ENCODE results near the gene C14orf93. TPM values are rescaled to one million over a fixed set of nuclear protein-coding genes. Genes with fewer than 3 reads are reported as not detected.
A peak's percentile ranks its signal among the peaks of the same experiment; 100 is the strongest.

C14orf93 gene
- total RNA-seq, 1 experiment from 2014 or later: 8.7 TPM

DNA sequence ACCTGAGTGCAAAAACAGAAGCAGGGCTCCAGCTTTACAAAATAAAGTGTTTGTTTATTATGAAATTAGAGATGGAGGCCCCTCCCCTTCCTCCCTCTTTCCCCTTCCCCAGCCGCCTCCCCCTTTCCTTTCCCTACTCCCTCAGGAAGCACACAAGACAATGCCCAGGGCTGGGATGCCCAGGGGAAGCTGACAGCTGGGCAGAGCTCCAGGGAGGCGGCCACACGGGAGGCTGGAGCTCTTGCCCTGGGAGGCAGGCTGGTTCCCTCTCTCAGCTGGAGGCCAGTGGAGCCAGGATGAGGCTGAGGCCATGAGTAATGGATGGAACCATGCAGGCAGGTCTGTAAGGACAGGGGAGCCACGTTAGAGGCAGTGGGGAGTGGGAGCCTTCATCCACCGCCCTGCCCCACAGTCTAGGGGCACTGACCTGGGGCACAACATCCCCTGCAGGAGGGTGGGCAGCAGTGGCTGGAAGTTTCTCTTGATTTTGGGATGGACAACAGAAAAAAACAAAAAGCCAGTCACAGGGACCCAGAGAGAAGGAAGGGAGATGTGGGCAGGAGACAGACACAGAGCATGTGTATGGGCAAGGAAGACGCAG lies 37.2 kb upstream of the C14orf93 start:
- in situ Hi-C loops (cut with HindIII; ENCODE audit: low sequenced_read_pairs): no loop called here
- DNase-seq (ENCODE audit: low spot score): no peak

DNA sequence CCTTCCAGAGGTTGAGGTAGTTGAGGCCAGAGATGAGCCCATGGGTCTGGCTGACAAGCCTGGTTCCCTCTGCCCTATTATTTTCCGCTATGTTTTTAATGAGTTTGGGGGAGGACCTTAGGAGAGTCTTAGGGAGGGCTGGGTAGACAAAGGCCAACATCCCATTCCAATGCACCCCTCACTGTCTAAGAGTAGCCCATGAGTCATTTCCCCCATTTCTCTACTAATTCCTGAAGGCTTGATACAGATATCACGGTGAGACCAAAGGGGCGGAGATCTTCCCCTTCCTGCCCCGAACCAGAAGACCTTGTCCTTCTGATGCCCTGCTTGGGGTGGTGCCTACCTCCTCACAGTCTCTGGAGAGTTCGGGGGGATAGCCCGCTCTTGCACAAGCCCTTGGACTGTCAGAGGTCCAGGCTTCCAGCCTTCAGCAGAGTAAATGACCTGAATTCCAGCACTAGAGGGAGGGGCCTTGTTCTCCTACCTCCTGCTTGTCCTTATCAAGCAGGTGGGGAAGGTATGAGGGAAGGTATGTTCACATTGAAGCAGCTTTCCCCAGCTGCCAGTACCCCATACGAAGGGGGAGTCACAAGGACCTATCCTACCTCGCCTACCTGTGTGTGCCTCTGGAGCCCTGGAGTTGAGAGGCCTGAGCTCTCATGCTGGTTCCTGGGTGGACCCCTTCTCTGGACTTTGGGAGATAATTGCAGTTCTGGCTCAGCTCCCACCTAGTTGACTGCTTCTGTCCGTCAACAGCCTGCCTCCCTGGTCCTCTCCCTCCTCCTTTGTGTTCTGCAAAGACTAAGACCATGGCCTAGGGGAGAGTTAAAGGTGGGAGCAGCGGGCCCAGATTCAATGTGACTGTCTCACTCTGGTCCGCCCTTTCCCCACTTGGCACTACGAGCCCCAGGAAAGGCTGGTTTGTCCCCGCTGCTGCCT lies 35.7 kb upstream of the C14orf93 start:
- in situ Hi-C loops (cut with HindIII; ENCODE audit: low sequenced_read_pairs): no loop called here
- no peak for DNase-seq (ENCODE audit: low spot score)

- in situ Hi-C loops (cut with HindIII; ENCODE audit: low sequenced_read_pairs): no loop called here
- no peak for DNase-seq (ENCODE audit: low spot score)
Measured at GRCh38 chr14:23044840-23045239, 34.9 kb upstream of the C14orf93 start.

DNA sequence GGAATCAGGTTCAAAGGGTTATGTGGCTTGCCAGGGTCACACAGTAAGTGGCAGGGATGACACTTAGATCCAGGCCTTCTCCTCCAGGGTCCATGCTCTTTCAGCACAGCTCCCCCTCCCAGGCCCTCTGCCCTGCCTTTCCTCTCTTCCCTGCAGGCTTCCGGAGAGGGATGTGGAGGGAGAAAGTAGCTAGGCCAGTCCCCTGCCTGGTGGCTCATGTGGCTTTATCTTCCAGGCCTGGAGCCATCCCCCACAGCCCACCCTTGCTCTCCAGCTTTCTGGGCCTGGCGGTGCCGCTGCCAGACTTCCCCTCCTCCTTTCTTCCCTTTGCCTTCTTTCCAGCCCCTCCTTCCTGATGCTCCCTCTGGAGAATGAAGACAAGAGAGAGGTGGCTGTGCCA lies 33.8 kb upstream of the C14orf93 start:
- in situ Hi-C loops (cut with HindIII; ENCODE audit: low sequenced_read_pairs): no loop called here
- no peak for DNase-seq (ENCODE audit: low spot score)

DNA sequence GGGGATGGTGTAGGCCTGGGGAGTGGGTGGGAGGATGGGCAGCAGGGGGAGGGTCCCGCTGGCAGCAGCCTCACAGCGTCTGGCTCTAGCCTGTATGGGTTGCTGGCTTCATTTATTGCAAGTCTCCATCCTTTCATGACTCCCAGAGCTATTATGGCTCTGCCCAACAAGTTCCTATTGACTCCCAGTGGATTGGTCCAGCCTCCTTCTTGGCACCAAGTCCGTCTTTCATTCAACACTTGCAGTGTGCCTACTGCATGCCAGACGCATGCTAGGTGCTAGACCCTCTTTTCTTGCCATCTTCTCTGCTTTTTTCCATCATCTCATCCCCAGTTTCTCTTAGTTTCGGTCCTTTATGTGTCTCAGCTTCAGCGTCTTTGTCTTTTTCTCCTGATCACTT lies 33.2 kb upstream of the C14orf93 start:
- no peak for DNase-seq (ENCODE audit: low spot score)
- in situ Hi-C loops (cut with HindIII; ENCODE audit: low sequenced_read_pairs): no loop called here

GRCh38 chr14:23042162-23042965 lies 32.4 kb upstream of the C14orf93 start, which contains the start of gene PSMB11:
TSS of gene PSMB11 (plus strand) at chr14:23042212. CDS start at chr14:23042226, 14 bp downstream.
- no peak for DNase-seq (ENCODE audit: low spot score)

DNA sequence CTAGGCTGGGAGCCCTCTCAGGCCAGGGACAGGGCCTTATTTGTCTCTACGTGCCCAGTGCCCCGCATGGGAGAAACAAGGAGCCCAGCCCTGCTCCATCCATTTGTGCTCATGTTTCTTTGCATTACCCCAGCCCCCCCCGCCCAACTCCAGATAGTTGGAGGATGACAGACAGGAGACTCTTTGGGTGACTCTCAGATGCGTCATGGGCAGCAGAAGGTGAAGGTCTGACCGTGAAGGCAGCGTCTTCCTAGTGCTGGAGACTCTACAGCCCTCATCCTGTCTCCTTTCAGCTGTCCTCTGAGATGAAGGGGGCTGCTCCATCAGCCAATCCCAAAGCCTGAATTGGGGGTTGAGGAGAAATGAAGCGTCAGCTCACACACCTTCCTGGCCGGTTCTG lies 31.8 kb upstream of the C14orf93 start:
- in situ Hi-C loops (cut with HindIII; ENCODE audit: low sequenced_read_pairs): no loop called here
- no peak for DNase-seq (ENCODE audit: low spot score)

More at GRCh38 chr14:23042162-23042965, 32.4 kb upstream of the C14orf93 start, which contains the start of gene PSMB11:
- in situ Hi-C loops (cut with HindIII; ENCODE audit: low sequenced_read_pairs): no loop called here

GRCh38 chr14:23040100-23040499 lies 30.2 kb upstream of the C14orf93 start:
- DNase-seq (ENCODE audit: low spot score): no peak
- in situ Hi-C loops (cut with HindIII; ENCODE audit: low sequenced_read_pairs): no loop called here

DNA sequence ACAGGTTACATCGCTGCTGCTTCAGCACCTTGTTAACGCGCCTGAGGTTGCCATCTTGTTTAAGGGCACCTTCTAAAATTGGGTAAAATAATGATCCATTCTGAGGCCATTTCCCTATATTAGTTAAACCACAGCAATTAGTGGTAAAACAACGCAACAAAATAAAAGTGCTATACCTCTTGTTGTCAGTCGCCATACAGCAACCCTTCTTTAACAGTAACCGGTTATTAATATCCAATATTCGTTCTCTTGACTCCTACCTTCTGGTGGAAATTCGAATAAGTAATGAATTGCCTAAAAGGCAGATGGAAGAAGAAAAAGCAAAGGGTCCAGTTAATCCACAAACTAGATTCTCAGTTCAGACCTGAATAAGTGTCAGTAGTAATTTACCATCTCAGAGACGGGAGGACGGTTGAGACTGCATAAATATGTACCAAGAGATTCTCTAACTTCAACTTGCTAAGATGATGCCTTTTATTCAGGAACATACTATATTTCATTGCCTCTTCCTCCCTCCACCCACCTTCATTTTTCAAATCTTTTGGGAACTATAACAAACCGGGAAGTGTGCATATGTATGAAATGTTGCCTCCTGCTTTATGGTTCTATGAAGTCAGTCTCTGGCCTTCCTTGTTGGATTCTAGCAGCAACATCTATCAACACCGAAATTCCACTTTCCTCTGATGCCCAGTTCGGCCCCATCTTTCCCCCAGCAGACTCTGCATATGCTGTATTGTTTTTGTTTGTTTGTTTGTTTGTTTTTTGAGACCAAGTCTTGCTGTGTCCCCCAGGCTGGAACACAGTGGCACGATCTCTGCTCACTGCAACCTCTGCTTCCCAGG lies 25.6 kb upstream of the C14orf93 start:
- no peak for DNase-seq (ENCODE audit: low spot score)

DNA sequence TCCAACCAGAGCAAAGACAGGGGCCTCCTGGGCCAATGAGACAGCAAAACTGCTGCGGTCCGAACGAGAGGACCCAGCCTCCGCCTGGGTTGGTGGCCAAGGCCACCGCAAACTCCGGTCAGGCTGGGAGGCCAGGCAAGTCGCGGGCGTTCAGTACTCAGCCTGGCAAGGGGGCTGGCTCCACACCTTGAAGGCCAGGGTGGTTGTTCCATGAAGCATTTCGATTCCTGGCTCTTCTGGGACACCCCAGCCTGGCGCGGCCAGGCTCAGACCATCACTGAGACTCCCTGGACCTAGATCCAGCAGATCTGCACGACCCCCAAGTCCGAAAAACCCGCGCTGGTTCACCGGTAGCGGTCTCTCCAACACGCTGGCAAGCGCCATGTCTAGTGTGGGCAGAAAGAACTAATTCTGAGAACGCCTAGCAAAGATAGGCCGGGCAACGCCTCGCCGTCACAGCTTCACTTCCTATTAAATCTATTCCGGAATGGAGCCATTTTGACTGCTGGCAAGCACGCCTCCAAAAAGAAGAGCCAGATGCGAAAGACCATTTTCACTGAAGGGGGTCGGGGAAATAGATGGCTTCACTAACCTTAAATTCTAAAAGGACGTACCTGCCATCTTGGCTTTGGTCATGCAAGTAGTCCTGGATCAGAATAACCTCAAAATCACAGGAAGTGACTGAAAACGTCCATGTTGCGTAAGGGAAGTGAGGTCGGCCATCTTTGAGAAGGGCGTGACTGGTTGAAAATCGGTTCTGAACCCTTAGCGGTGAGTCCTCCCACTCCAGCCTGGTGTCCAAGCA lies 24.8 kb upstream of the C14orf93 start, which contains the start of gene PSMB5:
Gene PSMB5 (minus strand): TSS at position 403 of the 805 bp plus-strand sequence. CDS start 19 bp downstream, at position 384.
- in situ Hi-C loops (cut with HindIII; ENCODE audit: low sequenced_read_pairs): no loop called here
- peak; percentile 98 for DNase-seq (ENCODE audit: low spot score)

More for the DNA sequence above, 25.6 kb upstream of the C14orf93 start:
- in situ Hi-C loops (cut with HindIII; ENCODE audit: low sequenced_read_pairs): no loop called here

GRCh38 chr14:23033801-23034497 lies 24.0 kb upstream of the C14orf93 start:
- DNase-seq (ENCODE audit: low spot score): no peak
- in situ Hi-C loops (cut with HindIII; ENCODE audit: low sequenced_read_pairs): no loop called here

- no peak for DNase-seq (ENCODE audit: low spot score)
- in situ Hi-C loops (cut with HindIII; ENCODE audit: low sequenced_read_pairs): no loop called here
Measured at GRCh38 chr14:23033251-23033727, 23.3 kb upstream of the C14orf93 start.

- no peak for DNase-seq (ENCODE audit: low spot score)
- in situ Hi-C loops (cut with HindIII; ENCODE audit: low sequenced_read_pairs): no loop called here
Measured at GRCh38 chr14:23030936-23031335, 21.0 kb upstream of the C14orf93 start.

GRCh38 chr14:23028799-23029198 lies 18.9 kb upstream of the C14orf93 start:
- in situ Hi-C loops (cut with HindIII; ENCODE audit: low sequenced_read_pairs): no loop called here

DNA sequence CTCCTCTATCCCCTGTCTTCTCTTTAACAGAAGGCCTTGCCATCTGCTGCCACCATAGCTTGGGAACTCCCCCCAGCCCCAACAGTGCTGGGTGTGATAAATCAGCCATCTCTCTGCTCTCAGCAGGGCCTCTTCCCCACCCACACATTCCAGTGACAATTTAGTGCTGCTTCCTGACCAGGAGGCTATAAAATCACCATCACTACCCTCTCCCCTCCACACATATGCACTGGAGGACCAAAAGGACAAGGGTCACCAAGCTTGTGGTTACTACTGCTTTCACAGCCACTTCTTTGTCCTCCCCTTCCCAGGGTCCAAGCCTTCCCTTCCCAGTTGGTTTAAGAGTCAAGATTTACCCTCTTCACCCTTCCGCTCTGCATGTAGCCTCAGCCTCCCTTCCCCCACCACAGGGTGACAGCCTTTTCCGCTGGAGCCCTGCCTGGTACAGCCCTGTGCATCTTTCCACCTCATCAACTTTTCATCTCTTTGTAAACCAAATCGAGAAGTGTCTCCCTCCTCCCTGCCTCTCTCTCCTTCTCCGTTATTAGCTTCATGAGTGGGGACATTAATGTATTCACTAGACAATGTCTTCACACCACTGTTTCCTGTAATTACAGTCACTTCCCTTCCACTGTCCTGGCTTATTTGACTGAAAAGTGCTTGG lies 15.3 kb upstream of the C14orf93 start:
- in situ Hi-C loops (cut with HindIII; ENCODE audit: low sequenced_read_pairs): no loop called here
- no peak for DNase-seq (ENCODE audit: low spot score)

More at GRCh38 chr14:23028799-23029198, 18.9 kb upstream of the C14orf93 start:
- DNase-seq (ENCODE audit: low spot score): no peak

GRCh38 chr14:23024612-23025075 lies 14.7 kb upstream of the C14orf93 start:
- no peak for DNase-seq (ENCODE audit: low spot score)
- in situ Hi-C loops (cut with HindIII; ENCODE audit: low sequenced_read_pairs): no loop called here

- DNase-seq (ENCODE audit: low spot score): no peak
- in situ Hi-C loops (cut with HindIII; ENCODE audit: low sequenced_read_pairs): no loop called here
Measured at GRCh38 chr14:23023795-23024152, 13.8 kb upstream of the C14orf93 start.

Measured in G401 (cell line).